Mesenchymal stem cell (in vitro differentiated cells and primary cell): ENCODE measurements around the gene SLC50A1.

Source experiments
- DNase-seq: peaks from one replicate; pipeline ENCODE4 v3.0.0-alpha.2; 2013
- H2AFZ ChIP-seq: one replicate; pipeline ENCODE4 v1.6.1; 2013; ENCODE audit warnings: low read depth, mild to moderate bottlenecking, control low read depth, inconsistent platforms, low read length, moderate library complexity
- H2AK5ac ChIP-seq: 2 replicates; pipeline ENCODE4 v1.6.1; 2013; ENCODE audit warnings: low read length, moderate library complexity, mild to moderate bottlenecking, inconsistent platforms; ENCODE audit not compliant: severe bottlenecking
- H2BK120ac ChIP-seq: one replicate; pipeline ENCODE4 v1.6.1; 2013; ENCODE audit warnings: low read depth, mild to moderate bottlenecking, inconsistent platforms, low read length, moderate library complexity
- H2BK12ac ChIP-seq, 2 experiments: one replicate each; pipeline ENCODE4 v1.6.1; 2013; ENCODE audit warnings: inconsistent platforms in 2 of 2, low read length in 2 of 2, mild to moderate bottlenecking in 2 of 2, moderate library complexity in 2 of 2, control low read depth in 1 of 2
- H2BK15ac ChIP-seq: one replicate; pipeline ENCODE4 v1.6.1; 2013; ENCODE audit warnings: mild to moderate bottlenecking, low read depth, inconsistent platforms; ENCODE audit not compliant: poor library complexity, severe bottlenecking
- H2BK5ac ChIP-seq: 2 replicates; pipeline ENCODE4 v1.6.1; 2013; ENCODE audit warnings: low read depth, mild to moderate bottlenecking, low read length, control low read depth, inconsistent platforms; ENCODE audit not compliant: poor library complexity, severe bottlenecking
- H3K14ac ChIP-seq, 2 experiments: one replicate each; pipeline ENCODE4 v1.6.1; 2013; ENCODE audit warnings: inconsistent platforms in 2 of 2, low read length in 2 of 2, control low read depth in 1 of 2, mild to moderate bottlenecking in 1 of 2, moderate library complexity in 1 of 2
- H3K18ac ChIP-seq, 2 experiments: one replicate each; pipeline ENCODE4 v1.6.1; 2013; ENCODE audit warnings: inconsistent platforms in 2 of 2, low read length in 2 of 2, control low read depth in 1 of 2, low read depth in 1 of 2, mild to moderate bottlenecking in 1 of 2
- H3K23ac ChIP-seq, 2 experiments: one replicate each; pipeline ENCODE4 v1.6.1; 2013; ENCODE audit warnings: inconsistent platforms in 2 of 2, low read length in 2 of 2, mild to moderate bottlenecking in 2 of 2, moderate library complexity in 2 of 2, control low read depth in 1 of 2
- H3K27ac ChIP-seq: 2 replicates; pipeline ENCODE4 v1.5.1; 2013; ENCODE audit warnings: mild to moderate bottlenecking, moderate library complexity, low read length, control low read depth, inconsistent platforms; ENCODE audit not compliant: poor library complexity, severe bottlenecking
- H3K27me3 ChIP-seq, 2 experiments: 2 replicates each; pipeline versions ENCODE4 v1.6.1 to v1.7.0; 2013; ENCODE audit warnings: low read length in 2 of 2, mild to moderate bottlenecking in 2 of 2, moderate library complexity in 2 of 2, control low read depth in 1 of 2, inconsistent platforms in 1 of 2; ENCODE audit not compliant: control insufficient read depth in 1 of 2, insufficient read depth in 1 of 2
- H3K36me3 ChIP-seq, 2 experiments: 2 replicates each; pipeline versions ENCODE4 v1.6.1 to v1.7.0; 2013; ENCODE audit warnings: low read length in 2 of 2, control low read depth in 1 of 2, inconsistent platforms in 1 of 2, low read depth in 1 of 2, mild to moderate bottlenecking in 1 of 2; ENCODE audit not compliant: insufficient read depth in 2 of 2, control insufficient read depth in 1 of 2
- H3K4ac ChIP-seq, 2 experiments: one replicate each; pipeline ENCODE4 v1.6.1; 2013; ENCODE audit warnings: inconsistent platforms in 2 of 2, low read length in 2 of 2, mild to moderate bottlenecking in 2 of 2, moderate library complexity in 2 of 2, control low read depth in 1 of 2, low read depth in 1 of 2
- H3K4me1 ChIP-seq: 2 replicates; pipeline ENCODE4 v1.6.1; 2013; ENCODE audit warnings: low read depth, low read length, control low read depth; ENCODE audit not compliant: control insufficient read depth, insufficient read depth
- H3K4me2 ChIP-seq: 2 replicates; pipeline ENCODE4 v1.6.1; 2013; ENCODE audit warnings: low read length, mild to moderate bottlenecking, inconsistent platforms; ENCODE audit not compliant: poor library complexity, severe bottlenecking
- H3K4me3 ChIP-seq, 2 experiments: 2 replicates each; pipeline versions ENCODE4 v1.5.1 to v1.7.0; 2013; ENCODE audit warnings: low read length in 2 of 2, mild to moderate bottlenecking in 2 of 2, control low read depth in 1 of 2, low read depth in 1 of 2; ENCODE audit not compliant: insufficient read depth in 1 of 2
- H3K79me1 ChIP-seq: replicated peaks from 2 replicates; pipeline ENCODE4 v1.6.1; 2013; ENCODE audit warnings: mild to moderate bottlenecking, control low read depth, low read length, inconsistent platforms; ENCODE audit not compliant: poor library complexity, severe bottlenecking
- H3K9ac ChIP-seq: 2 replicates; pipeline ENCODE4 v1.7.0; 2013; ENCODE audit warnings: mild to moderate bottlenecking, low read length, moderate library complexity
- H3K9me3 ChIP-seq: 2 replicates; pipeline ENCODE4 v1.7.0; 2013; ENCODE audit warnings: mild to moderate bottlenecking, low read length; ENCODE audit not compliant: control insufficient read depth
- H4K8ac ChIP-seq: one replicate; pipeline ENCODE4 v1.6.1; 2013; ENCODE audit warnings: inconsistent platforms, mild to moderate bottlenecking, low read length, moderate library complexity
- H4K91ac ChIP-seq: one replicate; pipeline ENCODE4 v1.6.1; 2013; ENCODE audit warnings: mild to moderate bottlenecking, low read length, inconsistent platforms
- WGBS: methylation state at CpG from one replicate; pipeline ENCODE4 v1.1.7; 2013; ENCODE audit warnings: mixed read lengths; 5-methylcytosine and 5-hydroxymethylcytosine counted together

Gene SLC50A1

GRCh38 chr1:155182052-155182550, 46.4 kb downstream of the SLC50A1 start:
- H2BK15ac ChIP-seq = no peak overlapping the region
- H3K18ac ChIP-seq = no peak overlapping the region
- peaks cover 11% of the 10 kb centered on the region for H3K79me1 ChIP-seq
- WGBS = 93% methylated on average over 6 of the region's 7 CpGs
- no peak overlapping the region for H3K23ac ChIP-seq
- no peak overlapping the region for H3K9ac ChIP-seq
- H3K4me3 ChIP-seq = no peak overlapping the region
- no peaks in the 10 kb centered on the region for H3K27me3 ChIP-seq
- no peaks in the 10 kb centered on the region for H3K9me3 ChIP-seq
- peaks cover 17% of the 10 kb centered on the region for H3K4me1 ChIP-seq
- H2BK120ac ChIP-seq = no peak overlapping the region
- no peak overlapping the region for H3K27ac ChIP-seq
- H4K91ac ChIP-seq = no peak overlapping the region
- DNase-seq = no peak
- no peak overlapping the region for H3K4me2 ChIP-seq
- H2BK5ac ChIP-seq = no peak overlapping the region
- no peak overlapping the region for H2AK5ac ChIP-seq
- no peak overlapping the region for H2BK12ac ChIP-seq
- H2AFZ ChIP-seq = no peak overlapping the region
- H3K4ac ChIP-seq = no peak overlapping the region
- H3K36me3 ChIP-seq = peaks cover 43 to 71% of the 10 kb centered on the region in 2 experiments
- no peak overlapping the region for H3K14ac ChIP-seq
- H4K8ac ChIP-seq = no peak overlapping the region

- H2AFZ ChIP-seq = no peak overlapping the region
- no peaks in the 10 kb centered on the region for H3K9me3 ChIP-seq
- H2BK120ac ChIP-seq = no peak overlapping the region
- H2AK5ac ChIP-seq = no peak overlapping the region
- H2BK12ac ChIP-seq = no peak overlapping the region
- H3K9ac ChIP-seq = no peak overlapping the region
- H3K27me3 ChIP-seq = no peaks in the 10 kb centered on the region
- H2BK5ac ChIP-seq = no peak overlapping the region
- no peak overlapping the region for H4K91ac ChIP-seq
- H2BK15ac ChIP-seq = no peak overlapping the region
- no peak overlapping the region for H3K4me3 ChIP-seq
- peaks cover 29 to 55% of the 10 kb centered on the region in 2 experiments for H3K36me3 ChIP-seq
- no peak overlapping the region for H3K14ac ChIP-seq
- no peak overlapping the region for H3K18ac ChIP-seq
- H3K23ac ChIP-seq = no peak overlapping the region
- no peak overlapping the region for H3K27ac ChIP-seq
- no peak overlapping the region for H3K4ac ChIP-seq
- WGBS = 95% methylated on average over 20 of the region's 20 CpGs
- peaks cover 19% of the 10 kb centered on the region for H3K4me1 ChIP-seq
- peaks cover 5% of the 10 kb centered on the region for H3K79me1 ChIP-seq
- H4K8ac ChIP-seq = no peak overlapping the region
- H3K4me2 ChIP-seq = no peak overlapping the region
- no peak for DNase-seq
These were observed 48.1 kb downstream of the SLC50A1 start for GRCh38 chr1:155183775-155184221.

GRCh38 chr1:155184351-155184811, 48.7 kb downstream of the SLC50A1 start:
- Histone ChIP-seq H3K9ac (no peak overlapping the region), H3K27me3 (no peaks in the 10 kb centered on the region), H3K4me2 (no peak overlapping the region), H3K4me3 (no peak overlapping the region), H3K18ac (no peak overlapping the region), H3K27ac (no peak overlapping the region), H3K9me3 (no peaks in the 10 kb centered on the region), H2BK12ac (no peak overlapping the region), H3K23ac (no peak overlapping the region), H3K4ac (no peak overlapping the region), H3K79me1 (peaks cover 5% of the 10 kb centered on the region), H4K91ac (no peak overlapping the region), H2BK120ac (no peak overlapping the region), H3K36me3 (peaks cover 25 to 49% of the 10 kb centered on the region in 2 experiments), H2AK5ac (no peak overlapping the region), H3K14ac (no peak overlapping the region), H2BK5ac (no peak overlapping the region), H4K8ac (no peak overlapping the region), H2AFZ (no peak overlapping the region), H3K4me1 (peaks cover 19% of the 10 kb centered on the region), H2BK15ac (no peak overlapping the region)
- no peak for DNase-seq
- WGBS = 97% methylated on average over 4 of the region's 4 CpGs

GRCh38 chr1:155184835-155185782, 49.5 kb downstream of the SLC50A1 start:
- H3K4ac ChIP-seq = no peak overlapping the region
- no peak overlapping the region for H2BK120ac ChIP-seq
- H3K9me3 ChIP-seq = no peaks in the 10 kb centered on the region
- no peak overlapping the region for H3K4me3 ChIP-seq
- no peak for DNase-seq
- H4K8ac ChIP-seq = no peak overlapping the region
- WGBS = 76% methylated on average over 19 of the region's 21 CpGs
- H3K27ac ChIP-seq = no peak overlapping the region
- no peaks in the 10 kb centered on the region for H3K79me1 ChIP-seq
- H3K23ac ChIP-seq = no peak overlapping the region
- no peak overlapping the region for H3K9ac ChIP-seq
- H3K27me3 ChIP-seq = no peaks in the 10 kb centered on the region
- H3K4me2 ChIP-seq = no peak overlapping the region
- H3K18ac ChIP-seq = no peak overlapping the region
- H3K14ac ChIP-seq = no peak overlapping the region
- H2BK5ac ChIP-seq = no peak overlapping the region
- H2BK15ac ChIP-seq = no peak overlapping the region
- H2BK12ac ChIP-seq = no peak overlapping the region
- H2AFZ ChIP-seq = no peak overlapping the region
- H2AK5ac ChIP-seq = no peak overlapping the region
- peaks cover 17 to 42% of the 10 kb centered on the region in 2 experiments for H3K36me3 ChIP-seq
- H3K4me1 ChIP-seq = peaks cover 19% of the 10 kb centered on the region
- no peak overlapping the region for H4K91ac ChIP-seq
